ENCODE data around the gene FBRS. TPM values are rescaled to one million over a fixed set of nuclear protein-coding genes. Genes with fewer than 3 reads are reported as not detected.
A peak's percentile ranks its signal among the peaks of the same experiment; 100 is the strongest.

The FBRS gene
- total and polyA plus RNA-seq, 2 of the 8 experiments (the other 6 are each of a cell fraction or from before 2014, with no cell fraction given): 2.4 to 13.9 TPM

- TF ChIP-seq HDAC2 (IDR thresholded peaks at IDR 0.05; ENCODE audit: borderline replicate concordance in 1 of 2, low read depth in 2 of 2, low read length in 2 of 2) (0 out of 4 replicates have a peak, but pooled peaks of 1 of the 2 experiments have one; percentile 30), BCL11A (IDR thresholded peaks at IDR 0.05; ENCODE audit: low read depth in 2 of 2, low read length in 2 of 2) (no peak), TBP (IDR thresholded peaks at IDR 0.05; ENCODE audit: low read depth, low read length) (peak; percentile 91), CHD7 (IDR thresholded peaks at IDR 0.05; ENCODE audit: insufficient replicate concordance, low read length) (no peak), SAP30 (IDR thresholded peaks at IDR 0.05; ENCODE audit: insufficient read depth, insufficient replicate concordance, low read length) (no peak), SP2 (IDR thresholded peaks at IDR 0.05; ENCODE audit: low read length) (no peak), SRF (IDR thresholded peaks at IDR 0.05; ENCODE audit: low read depth, low read length) (no peak), YY1 (IDR thresholded peaks at IDR 0.05; ENCODE audit: low read depth, low read length) (peak; percentile 97)
- TF ChIP-seq, protein P1, sequence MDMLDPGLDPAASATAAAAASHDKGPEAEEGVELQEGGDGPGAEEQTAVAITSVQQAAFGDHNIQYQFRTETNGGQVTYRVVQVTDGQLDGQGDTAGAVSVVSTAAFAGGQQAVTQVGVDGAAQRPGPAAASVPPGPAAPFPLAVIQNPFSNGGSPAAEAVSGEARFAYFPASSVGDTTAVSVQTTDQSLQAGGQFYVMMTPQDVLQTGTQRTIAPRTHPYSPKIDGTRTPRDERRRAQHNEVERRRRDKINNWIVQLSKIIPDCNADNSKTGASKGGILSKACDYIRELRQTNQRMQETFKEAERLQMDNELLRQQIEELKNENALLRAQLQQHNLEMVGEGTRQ (IDR thresholded peaks at IDR 0.05; ENCODE audit: low read length): no peak
Measured at GRCh38 chr16:30698139-30698815, 40.0 kb downstream of the FBRS start (continued).
